ENCODE measurements around the gene PRRG4. TPM values are rescaled to one million over a fixed set of nuclear protein-coding genes. Genes with fewer than 3 reads are reported as not detected.
"Not testable (repeated sequence)": the region's sequence is repeated elsewhere in the genome, so short reads cannot be mapped to it uniquely, and the experiment has no call there.

Gene PRRG4
- total RNA-seq, 2 donors from 2014 or later: 0.42 to 0.52 TPM

GRCh38 chr11:32884770-32885384, 55.1 kb downstream of the PRRG4 start:
- H3K4me3 Mint-ChIP-seq: no peak overlapping the region
- H3K27me3 Mint-ChIP-seq: peaks cover 4% of the 10 kb centered on the region
- no peaks in the 10 kb centered on the region for H3K36me3 Mint-ChIP-seq (ENCODE audit: low read depth)
- H3K27ac Mint-ChIP-seq: no peak overlapping the region
- no peaks in the 10 kb centered on the region for H3K4me1 Mint-ChIP-seq
- no peaks in the 10 kb centered on the region for H3K9me3 Mint-ChIP-seq
- ATAC-seq (replicated peaks): no peak

DNA sequence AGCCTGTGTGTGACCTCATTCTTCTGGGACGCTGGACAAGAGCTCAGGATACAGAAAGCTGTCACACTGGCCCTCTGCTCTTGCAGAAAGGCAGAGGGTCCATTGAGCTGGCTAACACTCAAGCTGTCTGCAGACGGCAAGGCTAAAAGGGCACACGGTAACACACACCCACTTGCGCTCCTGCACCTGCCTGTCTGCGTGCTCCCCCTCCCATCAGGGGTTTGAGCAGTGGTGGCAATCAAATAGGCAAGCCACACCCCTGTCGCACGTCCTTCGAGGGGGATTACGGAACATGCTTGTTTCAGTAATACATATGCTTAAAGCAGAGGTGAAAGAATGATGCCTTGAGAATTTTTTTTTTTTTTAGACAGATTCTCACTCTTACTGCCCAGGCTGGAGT, 55.8 kb downstream of the PRRG4 start:
- no peak overlapping the region for H3K4me3 Mint-ChIP-seq
- ATAC-seq (replicated peaks): no peak
- no peaks in the 10 kb centered on the region for H3K4me1 Mint-ChIP-seq
- no peaks in the 10 kb centered on the region for H3K9me3 Mint-ChIP-seq
- H3K27ac Mint-ChIP-seq: no peak overlapping the region
- peaks cover 4% of the 10 kb centered on the region for H3K27me3 Mint-ChIP-seq
- no peaks in the 10 kb centered on the region for H3K36me3 Mint-ChIP-seq (ENCODE audit: low read depth)

- Mint-ChIP-seq H3K4me3 (no peak overlapping the region), H3K27ac (no peak overlapping the region), H3K4me1 (no peaks in the 10 kb centered on the region), H3K9me3 (no peaks in the 10 kb centered on the region), H3K36me3 (ENCODE audit: low read depth) (no peaks in the 10 kb centered on the region), H3K27me3 (peaks cover 4% of the 10 kb centered on the region)
- ATAC-seq (replicated peaks): no peak
Measured at GRCh38 chr11:32886180-32886579, 56.5 kb downstream of the PRRG4 start.

DNA sequence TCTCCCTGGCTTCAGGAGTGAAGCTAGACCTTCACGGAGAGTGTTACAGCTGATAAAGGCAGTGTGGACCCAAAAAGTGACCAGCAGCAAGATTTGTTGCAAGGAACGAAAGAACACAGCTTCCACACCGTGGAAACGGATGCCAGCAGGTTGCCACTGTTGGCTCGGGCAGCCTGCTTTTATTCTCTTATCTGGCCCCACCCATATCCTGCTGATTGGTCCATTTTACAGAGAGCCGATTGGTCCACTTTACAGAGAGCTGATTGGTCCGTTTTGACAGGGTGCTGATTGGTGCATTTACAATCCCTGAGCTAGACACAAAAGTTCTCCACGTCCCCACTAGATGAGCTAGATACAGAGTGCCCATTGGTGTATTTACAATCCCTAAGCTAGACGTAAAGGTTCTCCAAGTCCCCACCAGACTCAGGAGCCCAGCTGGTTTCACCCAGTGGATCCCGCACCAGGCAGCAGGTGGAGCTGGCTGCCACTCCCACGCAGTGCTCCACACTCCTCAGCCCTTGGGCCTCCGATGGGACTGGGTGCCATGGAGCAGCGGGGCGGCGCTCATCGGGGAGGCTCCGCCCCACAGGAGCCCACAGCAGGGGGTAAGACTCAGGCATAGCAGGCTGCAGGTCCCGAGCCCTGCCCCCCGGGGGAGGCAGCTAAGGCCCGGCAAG, 58.1 kb downstream of the PRRG4 start:
- H3K36me3 Mint-ChIP-seq (ENCODE audit: low read depth); H3K4me3 Mint-ChIP-seq: not testable (repeated sequence)

DNA sequence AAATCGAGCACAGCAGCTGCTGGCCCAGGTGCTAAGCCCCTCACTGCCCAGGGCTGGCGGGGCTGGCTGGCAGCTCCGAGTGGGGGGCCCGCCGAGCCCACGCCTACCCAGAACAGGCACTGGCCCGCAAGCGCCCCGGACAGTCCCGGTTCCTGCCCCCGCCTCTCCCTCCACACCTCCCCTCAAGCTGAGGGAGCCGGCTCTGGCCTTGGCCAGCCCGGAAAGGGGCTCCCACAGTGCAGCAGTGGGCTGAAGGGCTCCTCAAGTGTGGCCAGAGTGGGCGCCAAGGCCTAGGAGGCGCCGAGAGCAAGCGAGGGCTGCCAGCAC, 58.6 kb downstream of the PRRG4 start:
- not testable (repeated sequence) for H3K27me3 Mint-ChIP-seq; H3K4me3 Mint-ChIP-seq; ATAC-seq (replicated peaks); H3K27ac Mint-ChIP-seq; H3K9me3 Mint-ChIP-seq; H3K36me3 Mint-ChIP-seq (ENCODE audit: low read depth); H3K4me1 Mint-ChIP-seq

More for the DNA sequence above, 58.1 kb downstream of the PRRG4 start:
- H3K9me3 Mint-ChIP-seq; H3K4me1 Mint-ChIP-seq; ATAC-seq (replicated peaks); H3K27ac Mint-ChIP-seq; H3K27me3 Mint-ChIP-seq: not testable (repeated sequence)

DNA sequence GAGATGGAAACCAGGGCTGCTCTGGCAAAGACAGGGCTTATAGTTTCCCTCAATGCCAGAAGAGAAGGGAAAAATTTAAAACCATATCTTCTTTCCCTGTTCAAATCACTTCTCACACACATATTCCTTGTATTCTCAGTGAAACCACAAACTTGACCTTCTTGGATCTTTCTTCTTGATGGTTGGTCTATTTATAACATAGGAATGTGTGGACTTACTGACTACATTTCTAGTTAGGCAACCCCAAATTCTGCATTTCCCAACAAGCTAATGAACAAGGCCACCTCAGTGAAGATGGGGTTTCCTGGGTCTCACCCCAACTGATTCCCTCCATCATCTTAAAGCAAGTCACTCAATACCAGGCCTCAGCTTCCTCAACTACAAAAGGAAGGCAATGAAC, 59.1 kb downstream of the PRRG4 start:
- H3K36me3 Mint-ChIP-seq (ENCODE audit: low read depth): peaks cover 6% of the 10 kb centered on the region
- H3K27ac Mint-ChIP-seq: no peak overlapping the region
- no peaks in the 10 kb centered on the region for H3K9me3 Mint-ChIP-seq
- no peak for ATAC-seq (replicated peaks)
- H3K4me3 Mint-ChIP-seq: no peak overlapping the region
- H3K4me1 Mint-ChIP-seq: peaks cover 10% of the 10 kb centered on the region
- no peaks in the 10 kb centered on the region for H3K27me3 Mint-ChIP-seq

DNA sequence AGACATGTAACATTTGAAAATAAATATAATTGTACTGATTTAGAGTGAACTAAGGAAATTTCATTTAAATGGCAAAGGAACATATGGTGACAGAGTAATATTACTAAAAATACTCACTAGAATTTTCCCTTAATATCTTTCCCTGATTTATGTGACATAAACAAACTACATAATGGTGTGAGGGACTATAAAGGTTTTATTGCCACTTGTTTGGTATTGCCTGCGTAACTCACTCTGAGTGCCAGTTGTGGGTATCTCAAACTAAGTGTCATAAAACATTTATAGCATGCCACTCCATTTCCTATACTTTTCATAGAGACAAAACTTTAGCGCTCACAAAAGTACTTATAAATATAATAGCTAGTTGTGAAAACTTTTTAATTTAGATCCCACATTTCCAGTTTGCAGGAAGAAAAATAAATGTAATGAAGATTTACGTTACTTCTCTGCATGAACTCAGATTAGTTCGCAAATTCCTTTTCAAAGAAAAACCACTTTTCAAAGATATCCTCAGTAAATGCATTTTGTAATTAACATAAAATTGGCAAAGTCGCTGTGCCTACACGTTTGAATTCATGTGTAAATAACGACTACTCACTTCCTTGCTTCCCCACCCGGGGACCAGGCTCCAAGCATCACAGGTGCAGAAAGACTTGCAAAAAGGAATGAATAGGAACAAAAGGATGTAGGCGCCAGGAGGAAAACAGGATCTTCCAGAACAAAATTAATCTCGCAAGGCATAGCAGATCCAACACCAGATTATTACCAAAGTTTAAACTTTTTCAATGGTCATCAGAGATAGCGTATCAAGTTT, 61.3 kb downstream of the PRRG4 start:
- Mint-ChIP-seq H3K9me3 (no peaks in the 10 kb centered on the region), H3K36me3 (ENCODE audit: low read depth) (peaks cover 6% of the 10 kb centered on the region), H3K4me1 (peaks cover 16% of the 10 kb centered on the region), H3K27me3 (no peaks in the 10 kb centered on the region), H3K4me3 (peak overlapping the region; percentile 88), H3K27ac (peak overlapping the region; percentile 97)
- ATAC-seq (replicated peaks): no peak

GRCh38 chr11:32891657-32892354, 62.1 kb downstream of the PRRG4 start:
- H3K9me3 Mint-ChIP-seq: no peaks in the 10 kb centered on the region
- peak overlapping the region; percentile 97 for H3K27ac Mint-ChIP-seq
- H3K27me3 Mint-ChIP-seq: no peaks in the 10 kb centered on the region
- H3K4me1 Mint-ChIP-seq: peaks cover 16% of the 10 kb centered on the region
- H3K36me3 Mint-ChIP-seq (ENCODE audit: low read depth): peaks cover 6% of the 10 kb centered on the region
- peak; percentile 30 for ATAC-seq (replicated peaks)
- peak overlapping the region; percentile 88 for H3K4me3 Mint-ChIP-seq

DNA sequence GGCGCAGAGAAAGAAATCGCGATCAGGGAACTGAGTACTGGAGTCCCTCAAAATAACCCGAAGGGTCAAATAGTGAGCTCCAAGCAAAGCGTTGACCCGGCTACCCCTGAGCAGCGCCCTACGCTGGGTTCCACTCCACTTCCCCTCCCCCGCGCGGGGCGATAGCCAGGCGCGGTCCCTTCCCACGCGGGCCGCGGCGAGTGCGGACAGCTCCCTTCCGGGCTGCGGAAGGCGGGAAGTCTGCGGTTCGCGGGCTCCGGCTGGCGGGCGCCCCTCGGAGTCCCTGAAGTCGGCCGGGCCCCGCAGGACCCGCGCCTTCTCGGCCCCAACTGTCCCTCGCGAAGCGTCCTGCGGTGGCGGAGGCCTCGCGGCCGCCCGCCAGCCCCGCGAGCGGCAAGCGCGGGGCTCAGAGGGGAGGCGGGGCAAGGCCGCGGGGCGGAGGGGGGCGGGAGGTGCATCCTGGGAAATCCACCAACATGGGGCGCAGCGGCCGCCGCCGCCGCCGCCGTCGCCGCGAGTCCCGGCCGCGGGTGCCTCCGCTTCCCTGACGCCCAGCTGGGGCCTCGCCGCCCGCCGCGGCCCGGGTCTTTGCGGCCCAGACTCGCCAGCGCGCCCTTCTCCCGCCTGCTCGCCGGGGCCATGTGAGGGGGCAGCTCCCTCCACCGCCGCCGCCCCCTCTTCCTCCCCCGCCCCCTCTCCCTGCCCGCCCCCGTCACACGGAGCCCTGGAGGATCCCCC, 62.8 kb downstream of the PRRG4 start, which contains the start of gene QSER1:
Gene QSER1, plus strand, starts transcription at position 457 of the 738 bp plus-strand sequence. CDS start 315 bp downstream, outside the sequence.
- Mint-ChIP-seq H3K27me3 (no peaks in the 10 kb centered on the region), H3K4me1 (peaks cover 18% of the 10 kb centered on the region), H3K9me3 (no peaks in the 10 kb centered on the region), H3K4me3 (peak within 1 kb of the TSS; percentile 88), H3K36me3 (ENCODE audit: low read depth) (peaks cover 6% of the 10 kb centered on the region), H3K27ac (peak within 1 kb of the TSS; percentile 97)
- peak; percentile 66 for ATAC-seq (replicated peaks)

DNA sequence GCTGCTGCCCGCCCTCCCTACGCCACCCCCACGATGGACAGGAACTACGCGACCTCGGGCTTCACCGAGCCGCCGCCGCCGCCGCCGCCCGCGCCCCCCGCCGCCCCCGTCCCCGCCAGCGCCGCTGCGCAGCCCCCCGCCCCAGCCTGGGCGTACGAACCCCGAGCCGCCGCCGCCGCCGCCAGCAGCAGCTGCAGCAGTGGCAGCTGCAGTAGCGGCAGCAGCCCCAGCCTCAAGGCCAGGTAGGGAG, 63.3 kb downstream of the PRRG4 start:
- H3K27me3 Mint-ChIP-seq: no peaks in the 10 kb centered on the region
- peaks cover 23% of the 10 kb centered on the region for H3K4me1 Mint-ChIP-seq
- H3K9me3 Mint-ChIP-seq: no peaks in the 10 kb centered on the region
- peak overlapping the region; percentile 92 for H3K27ac Mint-ChIP-seq
- peaks cover 6% of the 10 kb centered on the region for H3K36me3 Mint-ChIP-seq (ENCODE audit: low read depth)
- no peak for ATAC-seq (replicated peaks)
- H3K4me3 Mint-ChIP-seq: peak overlapping the region; percentile 86

GRCh38 chr11:32893343-32894148, 63.8 kb downstream of the PRRG4 start:
- H3K27me3 Mint-ChIP-seq: no peaks in the 10 kb centered on the region
- peak overlapping the region; percentile 92 for H3K27ac Mint-ChIP-seq
- peaks cover 23% of the 10 kb centered on the region for H3K4me1 Mint-ChIP-seq
- ATAC-seq (replicated peaks): peak; percentile 40
- peaks cover 6% of the 10 kb centered on the region for H3K36me3 Mint-ChIP-seq (ENCODE audit: low read depth)
- no peaks in the 10 kb centered on the region for H3K9me3 Mint-ChIP-seq
- H3K4me3 Mint-ChIP-seq: peak overlapping the region; percentile 86

DNA sequence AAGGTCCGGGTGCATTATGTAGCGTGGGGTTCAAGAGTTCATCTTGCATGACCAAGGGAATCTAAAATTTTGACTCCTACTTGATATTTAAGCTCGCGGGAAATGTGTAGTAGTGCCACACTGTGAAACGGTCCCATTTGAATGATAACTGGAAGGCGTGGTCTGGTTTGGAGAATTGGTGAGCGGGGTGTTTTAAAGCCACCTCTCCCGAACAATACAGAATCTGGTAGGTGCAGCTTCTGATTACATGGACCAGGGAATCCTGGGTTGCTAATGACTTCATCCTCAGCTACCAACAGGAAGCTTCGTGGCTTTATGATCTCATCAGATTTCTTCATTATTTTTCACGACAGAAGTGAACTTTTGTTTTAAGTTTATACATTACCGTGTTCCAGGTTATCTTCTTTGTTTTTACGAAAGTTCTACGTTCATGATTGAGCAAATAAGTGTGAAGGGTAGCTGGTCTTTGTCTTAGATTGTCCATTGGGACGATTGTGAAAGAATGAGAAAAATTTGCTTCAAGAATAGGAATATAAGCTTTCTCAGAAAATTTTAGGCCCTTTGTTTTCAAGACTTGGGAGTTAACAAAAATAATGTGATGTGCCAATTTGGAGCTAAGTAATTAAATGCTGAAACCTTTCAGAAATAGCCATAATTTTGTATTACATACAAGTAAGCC, 64.6 kb downstream of the PRRG4 start:
- Mint-ChIP-seq H3K36me3 (ENCODE audit: low read depth) (peaks cover 6% of the 10 kb centered on the region), H3K4me1 (peaks cover 23% of the 10 kb centered on the region), H3K4me3 (peak overlapping the region; percentile 86), H3K27me3 (no peaks in the 10 kb centered on the region), H3K9me3 (no peaks in the 10 kb centered on the region), H3K27ac (peak overlapping the region; percentile 92)
- ATAC-seq (replicated peaks): peak; percentile 55

DNA sequence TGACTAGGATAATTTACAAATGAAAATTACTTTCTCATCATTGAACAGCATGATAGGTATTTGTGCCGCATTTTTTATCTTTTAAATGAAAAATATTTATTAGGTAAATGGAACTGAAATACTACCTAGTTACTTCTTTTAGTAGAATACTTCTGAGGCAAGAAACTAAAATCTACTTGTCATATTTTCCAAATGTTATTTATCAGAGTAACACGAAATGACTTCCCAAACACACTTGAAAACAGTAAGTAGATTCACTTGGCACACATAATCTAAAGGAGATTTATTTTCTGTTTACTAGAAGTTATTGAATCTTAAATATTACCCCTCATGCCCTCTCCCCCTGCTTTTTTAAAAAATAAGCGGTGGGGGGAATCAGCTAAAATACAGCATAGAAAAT, 65.2 kb downstream of the PRRG4 start:
- H3K27ac Mint-ChIP-seq: no peak overlapping the region
- H3K4me3 Mint-ChIP-seq: peak overlapping the region; percentile 86
- peaks cover 30% of the 10 kb centered on the region for H3K4me1 Mint-ChIP-seq
- no peaks in the 10 kb centered on the region for H3K9me3 Mint-ChIP-seq
- peaks cover 12% of the 10 kb centered on the region for H3K36me3 Mint-ChIP-seq (ENCODE audit: low read depth)
- no peaks in the 10 kb centered on the region for H3K27me3 Mint-ChIP-seq
- ATAC-seq (replicated peaks): no peak

Measured in activated T-helper 17 cell treated with anti-CD3 and anti-CD28 coated beads, Interleukin-2, amount 50 U/mL, for 72 hours (primary cell).